Parathyroid adenoma (tissue), 2 donors: Measurements from ENCODE around the gene SDK2.

ENCODE experiments used
- H2AFZ ChIP-seq: fragments of 300-600 bp; sonication (generic); one replicate; pipeline ENCODE4 v1.7.0; 2017; ENCODE audit warnings: antibody characterized with exemption, mild to moderate bottlenecking
- H3K27ac ChIP-seq: fragments of 300-600 bp; sonication (generic); one replicate; pipeline ENCODE4 v1.7.0; 2017
- H3K27me3 ChIP-seq: fragments of 300-600 bp; sonication (generic); one replicate; pipeline ENCODE4 v1.7.0; 2017; ENCODE audit warnings: low read length; ENCODE audit not compliant: control insufficient read depth, insufficient read depth
- H3K36me3 ChIP-seq: fragments of 300-600 bp; sonication (generic); one replicate; pipeline ENCODE4 v1.7.0; 2017; ENCODE audit warnings: low read length; ENCODE audit not compliant: control insufficient read depth, insufficient read depth
- H3K4me1 ChIP-seq: fragments of 300-600 bp; sonication (generic); one replicate; pipeline ENCODE4 v1.7.0; 2017; ENCODE audit warnings: control low read depth
- H3K4me2 ChIP-seq: fragments of 300-600 bp; sonication (generic); one replicate; pipeline ENCODE4 v1.7.0; 2017; ENCODE audit warnings: low read length
- H3K4me3 ChIP-seq: fragments of 300-600 bp; sonication (generic); one replicate; pipeline ENCODE4 v1.7.0; 2017; ENCODE audit warnings: low read depth, low read length
- H3K79me2 ChIP-seq: fragments of 300-600 bp; sonication (generic); one replicate; pipeline ENCODE4 v1.7.0; 2017; ENCODE audit warnings: control low read depth
- H3K9ac ChIP-seq: fragments of 300-600 bp; sonication (generic); one replicate; pipeline ENCODE4 v1.7.0; 2017; ENCODE audit warnings: mild to moderate bottlenecking
- H3K9me3 ChIP-seq: fragments of 300-600 bp; sonication (generic); one replicate; pipeline ENCODE4 v1.7.0; 2017; ENCODE audit warnings: low read length; ENCODE audit not compliant: control insufficient read depth
- TF ChIP-seq, protein P1 (sequence below): fragments of 300-600 bp; sonication (generic); IDR thresholded peaks from one replicate; pipeline ENCODE4 v1.7.0; 2017; ENCODE audit warnings: antibody characterized with exemption, mild to moderate bottlenecking
- donor health status: primary hyperparathyroidism.

Gene SDK2

DNA sequence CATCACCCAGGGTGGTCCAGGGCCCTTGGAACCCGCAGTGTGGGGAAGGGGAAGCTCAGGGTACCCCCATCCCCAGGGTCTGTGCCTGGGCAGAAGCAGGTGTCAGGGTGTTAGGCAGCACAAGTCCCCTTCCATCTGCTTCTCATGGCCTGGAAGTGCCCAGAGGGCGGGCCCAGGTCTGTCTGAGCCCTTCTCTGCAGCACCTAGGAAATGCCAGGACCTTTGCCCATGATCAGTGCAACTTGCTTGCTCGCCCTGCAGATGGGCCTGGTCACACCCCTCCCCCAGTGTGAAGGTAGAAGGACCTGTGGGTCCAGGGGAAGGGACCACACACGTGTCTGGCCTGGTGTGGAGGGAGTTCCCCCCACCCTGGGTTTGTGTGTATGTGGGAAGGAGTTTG lies 174.9 kb downstream of the SDK2 start:
- H3K27me3 ChIP-seq = no peaks in the 10 kb centered on the region
- H3K79me2 ChIP-seq = no peaks in the 10 kb centered on the region
- TF ChIP-seq, protein P1, sequence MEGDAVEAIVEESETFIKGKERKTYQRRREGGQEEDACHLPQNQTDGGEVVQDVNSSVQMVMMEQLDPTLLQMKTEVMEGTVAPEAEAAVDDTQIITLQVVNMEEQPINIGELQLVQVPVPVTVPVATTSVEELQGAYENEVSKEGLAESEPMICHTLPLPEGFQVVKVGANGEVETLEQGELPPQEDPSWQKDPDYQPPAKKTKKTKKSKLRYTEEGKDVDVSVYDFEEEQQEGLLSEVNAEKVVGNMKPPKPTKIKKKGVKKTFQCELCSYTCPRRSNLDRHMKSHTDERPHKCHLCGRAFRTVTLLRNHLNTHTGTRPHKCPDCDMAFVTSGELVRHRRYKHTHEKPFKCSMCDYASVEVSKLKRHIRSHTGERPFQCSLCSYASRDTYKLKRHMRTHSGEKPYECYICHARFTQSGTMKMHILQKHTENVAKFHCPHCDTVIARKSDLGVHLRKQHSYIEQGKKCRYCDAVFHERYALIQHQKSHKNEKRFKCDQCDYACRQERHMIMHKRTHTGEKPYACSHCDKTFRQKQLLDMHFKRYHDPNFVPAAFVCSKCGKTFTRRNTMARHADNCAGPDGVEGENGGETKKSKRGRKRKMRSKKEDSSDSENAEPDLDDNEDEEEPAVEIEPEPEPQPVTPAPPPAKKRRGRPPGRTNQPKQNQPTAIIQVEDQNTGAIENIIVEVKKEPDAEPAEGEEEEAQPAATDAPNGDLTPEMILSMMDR = no peak
- no peak overlapping the region for H3K9ac ChIP-seq
- H3K9me3 ChIP-seq = no peaks in the 10 kb centered on the region
- H2AFZ ChIP-seq = no peak overlapping the region
- H3K4me2 ChIP-seq = no peak overlapping the region
- no peaks in the 10 kb centered on the region for H3K36me3 ChIP-seq
- no peak overlapping the region for H3K4me3 ChIP-seq
- H3K27ac ChIP-seq = no peak overlapping the region
- H3K4me1 ChIP-seq = no peaks in the 10 kb centered on the region

DNA sequence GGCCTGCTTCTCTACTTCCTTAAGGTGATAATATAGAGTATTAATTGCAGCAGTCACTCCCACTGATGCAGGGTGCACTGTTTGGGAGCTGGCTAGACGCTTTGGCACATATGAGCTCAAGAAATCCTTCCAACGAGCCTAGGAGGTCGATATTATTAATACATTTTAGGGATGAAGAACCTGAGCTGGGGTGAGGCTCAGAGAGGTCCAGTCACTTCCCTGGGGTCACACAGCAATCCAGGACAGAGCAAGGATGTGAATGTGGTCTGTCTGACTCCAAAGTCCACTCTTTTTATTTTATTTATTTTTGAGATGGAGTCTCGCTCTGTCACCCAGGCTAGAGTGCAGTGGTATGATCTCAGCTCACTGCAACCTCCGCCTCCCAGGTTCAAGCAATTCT lies 176.0 kb downstream of the SDK2 start:
- Histone ChIP-seq H3K4me1 (no peaks in the 10 kb centered on the region), H3K4me2 (no peak overlapping the region), H3K9me3 (no peaks in the 10 kb centered on the region), H3K27ac (no peak overlapping the region), H3K4me3 (no peak overlapping the region), H3K9ac (no peak overlapping the region), H3K36me3 (no peaks in the 10 kb centered on the region), H2AFZ (no peak overlapping the region), H3K79me2 (no peaks in the 10 kb centered on the region), H3K27me3 (no peaks in the 10 kb centered on the region)
- TF ChIP-seq, protein P1 = no peak

DNA sequence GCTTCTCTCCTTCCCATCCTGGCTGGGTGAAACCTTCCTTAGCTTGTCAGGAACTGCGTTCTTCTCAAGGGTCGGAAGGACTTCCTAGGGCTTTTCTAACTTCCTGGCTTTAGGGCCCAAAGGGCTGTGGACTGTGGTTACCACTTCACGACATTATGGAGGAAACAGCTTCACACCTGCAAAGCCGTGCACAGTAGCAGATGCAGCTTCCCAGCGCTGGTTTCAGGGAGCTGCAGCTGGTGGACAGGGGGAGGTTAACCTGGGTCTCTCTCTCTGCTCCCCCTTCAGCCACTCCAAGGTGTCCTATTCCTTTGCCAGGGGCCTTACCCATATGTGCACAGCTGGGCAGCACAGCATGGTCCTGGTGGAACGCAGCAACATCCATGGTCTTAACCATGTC lies 176.6 kb downstream of the SDK2 start:
- Histone ChIP-seq H3K79me2 (no peaks in the 10 kb centered on the region), H3K4me3 (no peak overlapping the region), H3K4me2 (no peak overlapping the region), H3K9me3 (no peaks in the 10 kb centered on the region), H3K4me1 (no peaks in the 10 kb centered on the region), H3K27ac (no peak overlapping the region), H2AFZ (no peak overlapping the region), H3K9ac (no peak overlapping the region), H3K27me3 (no peaks in the 10 kb centered on the region), H3K36me3 (no peaks in the 10 kb centered on the region)
- TF ChIP-seq, protein P1 = no peak

DNA sequence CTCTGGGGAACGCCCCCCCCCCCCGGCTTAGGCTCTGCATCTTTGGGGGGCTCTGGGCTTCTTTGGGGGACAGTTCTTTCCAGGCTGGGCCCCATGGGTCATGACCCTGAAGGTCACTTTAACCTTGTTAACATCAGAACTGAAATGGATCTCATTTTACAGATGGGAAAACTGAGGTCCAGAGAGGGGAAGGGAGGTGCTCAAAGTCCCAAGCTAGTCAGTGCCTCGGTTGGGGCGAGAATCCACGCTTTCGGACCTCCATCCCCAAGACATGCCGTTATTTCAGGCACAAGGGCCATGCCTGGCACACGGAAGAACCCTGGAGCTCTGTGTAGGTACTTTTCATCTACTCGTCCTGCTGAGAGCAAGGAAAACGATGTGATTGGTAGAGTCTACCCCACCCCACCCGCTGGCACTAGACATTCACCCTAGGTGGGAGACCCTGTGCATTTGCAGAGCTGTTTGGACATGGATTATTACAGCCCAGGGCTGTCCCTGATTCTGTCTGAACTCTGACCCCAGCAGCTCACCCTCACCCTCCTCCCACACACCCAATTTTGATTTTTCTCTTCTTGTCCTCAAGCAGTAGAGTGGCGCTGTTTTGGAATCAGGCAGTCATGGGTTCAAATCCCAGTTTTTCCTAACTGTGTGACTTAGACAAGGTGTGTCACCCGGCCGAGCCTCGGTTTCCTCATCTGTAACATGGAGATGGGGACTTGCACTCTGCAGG lies 177.4 kb downstream of the SDK2 start:
- no peaks in the 10 kb centered on the region for H3K9me3 ChIP-seq
- H3K4me1 ChIP-seq = no peaks in the 10 kb centered on the region
- TF ChIP-seq, protein P1 = no peak
- no peaks in the 10 kb centered on the region for H3K36me3 ChIP-seq
- H3K4me2 ChIP-seq = no peak overlapping the region
- H3K79me2 ChIP-seq = no peaks in the 10 kb centered on the region
- H3K4me3 ChIP-seq = no peak overlapping the region
- no peak overlapping the region for H3K9ac ChIP-seq
- no peaks in the 10 kb centered on the region for H3K27me3 ChIP-seq
- H2AFZ ChIP-seq = no peak overlapping the region
- no peak overlapping the region for H3K27ac ChIP-seq

DNA sequence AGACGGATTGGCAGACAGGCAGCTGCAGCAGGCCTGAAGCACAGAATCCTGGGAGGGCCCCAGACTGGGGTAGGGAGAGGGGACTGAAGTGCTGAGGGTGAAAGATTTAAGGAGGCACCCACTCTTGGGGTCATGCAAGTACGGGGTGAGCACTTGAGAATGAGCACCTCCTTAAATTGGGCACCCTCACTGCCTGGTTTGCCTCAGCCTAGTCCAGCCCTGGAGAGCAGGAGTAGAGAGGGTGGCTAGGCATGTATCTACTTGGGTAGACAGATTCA lies 178.4 kb downstream of the SDK2 start:
- Histone ChIP-seq H3K9me3 (no peaks in the 10 kb centered on the region), H3K4me3 (no peak overlapping the region), H3K79me2 (no peaks in the 10 kb centered on the region), H2AFZ (no peak overlapping the region), H3K36me3 (no peaks in the 10 kb centered on the region), H3K9ac (no peak overlapping the region), H3K27ac (no peak overlapping the region), H3K4me1 (no peaks in the 10 kb centered on the region), H3K4me2 (no peak overlapping the region), H3K27me3 (no peaks in the 10 kb centered on the region)
- TF ChIP-seq, protein P1 = no peak
